ENCODE data around the gene TMEM178B. TPM values are rescaled to one million over a fixed set of nuclear protein-coding genes. Genes with fewer than 3 reads are reported as not detected.

TMEM178B gene
- total and polyA plus RNA-seq, 8 donors: 0.42 to 3.0 (median 2.1) TPM

DNA sequence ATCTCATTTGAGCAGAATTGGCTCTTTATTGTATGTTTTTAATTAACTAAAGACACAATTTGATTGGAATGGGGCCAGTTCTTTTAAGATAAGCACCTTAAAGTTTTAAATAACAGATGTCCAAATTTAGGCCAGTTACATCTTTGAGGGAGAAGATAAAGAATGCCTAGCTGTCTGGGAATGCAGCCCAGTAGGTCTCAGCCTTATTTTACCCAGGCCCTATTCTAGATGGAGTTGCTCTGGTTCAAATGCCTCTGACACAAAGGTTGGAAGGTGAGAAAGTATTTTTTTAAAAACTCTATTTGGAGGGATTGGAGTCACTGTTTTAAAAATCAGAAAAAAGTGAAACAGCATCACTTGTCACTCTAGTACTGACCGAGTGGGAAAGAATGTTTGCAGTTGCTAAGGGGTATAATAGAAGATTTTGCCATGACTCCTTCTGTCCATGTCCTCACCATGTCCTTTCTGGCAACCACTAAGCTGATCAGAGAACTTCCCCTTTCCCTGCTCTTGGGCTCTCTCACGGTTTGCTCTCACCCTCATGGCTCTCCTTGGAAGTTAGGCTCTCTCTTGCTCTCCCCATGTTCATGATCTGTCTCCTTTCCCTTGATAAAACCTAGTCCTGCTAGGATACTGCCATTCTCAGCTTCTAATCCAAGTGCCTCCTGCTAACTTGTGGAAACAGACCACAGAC, 239.1 kb downstream of the TMEM178B start:
- ATAC-seq (no peak), DNase-seq (no peak), FAIRE-seq (no peak)
- no peaks in the 10 kb centered on the region for H3K4me1 ChIP-seq
- H3K9me3 ChIP-seq: no peaks in the 10 kb centered on the region
- TF ChIP-seq, protein P1, sequence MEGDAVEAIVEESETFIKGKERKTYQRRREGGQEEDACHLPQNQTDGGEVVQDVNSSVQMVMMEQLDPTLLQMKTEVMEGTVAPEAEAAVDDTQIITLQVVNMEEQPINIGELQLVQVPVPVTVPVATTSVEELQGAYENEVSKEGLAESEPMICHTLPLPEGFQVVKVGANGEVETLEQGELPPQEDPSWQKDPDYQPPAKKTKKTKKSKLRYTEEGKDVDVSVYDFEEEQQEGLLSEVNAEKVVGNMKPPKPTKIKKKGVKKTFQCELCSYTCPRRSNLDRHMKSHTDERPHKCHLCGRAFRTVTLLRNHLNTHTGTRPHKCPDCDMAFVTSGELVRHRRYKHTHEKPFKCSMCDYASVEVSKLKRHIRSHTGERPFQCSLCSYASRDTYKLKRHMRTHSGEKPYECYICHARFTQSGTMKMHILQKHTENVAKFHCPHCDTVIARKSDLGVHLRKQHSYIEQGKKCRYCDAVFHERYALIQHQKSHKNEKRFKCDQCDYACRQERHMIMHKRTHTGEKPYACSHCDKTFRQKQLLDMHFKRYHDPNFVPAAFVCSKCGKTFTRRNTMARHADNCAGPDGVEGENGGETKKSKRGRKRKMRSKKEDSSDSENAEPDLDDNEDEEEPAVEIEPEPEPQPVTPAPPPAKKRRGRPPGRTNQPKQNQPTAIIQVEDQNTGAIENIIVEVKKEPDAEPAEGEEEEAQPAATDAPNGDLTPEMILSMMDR (IDR thresholded peaks at IDR 0.05): no peak
- H3K4me3 ChIP-seq: no peak overlapping the region
- intact Hi-C loops (cut with DNase I): no loop called here
- H3K27ac ChIP-seq: no peak overlapping the region
- H3K27me3 ChIP-seq: no peaks in the 10 kb centered on the region
- no peaks in the 10 kb centered on the region for H3K36me3 ChIP-seq
- WGBS, 2 donors: 53 to 58% methylated on average over 2 of the region's 2 CpGs

DNA sequence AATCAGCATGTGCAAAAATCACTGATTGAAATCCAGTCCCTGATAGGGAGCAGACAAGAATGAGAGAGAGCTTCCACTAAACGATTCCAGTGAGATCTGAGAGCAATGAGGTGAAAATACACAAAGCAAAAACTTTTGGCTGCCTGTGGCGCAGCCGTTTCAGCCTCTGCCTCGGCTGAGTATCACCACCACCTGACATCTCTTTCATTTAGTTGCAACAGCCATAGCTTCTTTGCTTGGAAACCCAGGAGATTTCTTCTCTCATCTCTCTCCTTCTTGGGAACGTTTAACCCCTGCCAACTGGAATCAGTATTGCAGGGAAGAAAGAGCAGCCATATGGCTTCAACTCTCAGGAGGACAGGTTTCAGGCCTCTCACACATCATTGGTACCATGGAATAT, 240.0 kb downstream of the TMEM178B start:
- intact Hi-C loops (cut with DNase I): no loop called here
- Histone ChIP-seq H3K36me3 (no peaks in the 10 kb centered on the region), H3K27me3 (no peaks in the 10 kb centered on the region), H3K4me3 (no peak overlapping the region), H3K27ac (no peak overlapping the region), H3K4me1 (no peaks in the 10 kb centered on the region), H3K9me3 (no peaks in the 10 kb centered on the region)
- TF ChIP-seq, protein P1 (IDR thresholded peaks at IDR 0.05): no peak
- FAIRE-seq (no peak), DNase-seq (no peak), ATAC-seq (no peak)
- 59 to 71% methylated on average over 5 of the region's 5 CpGs for WGBS, 2 donors

DNA sequence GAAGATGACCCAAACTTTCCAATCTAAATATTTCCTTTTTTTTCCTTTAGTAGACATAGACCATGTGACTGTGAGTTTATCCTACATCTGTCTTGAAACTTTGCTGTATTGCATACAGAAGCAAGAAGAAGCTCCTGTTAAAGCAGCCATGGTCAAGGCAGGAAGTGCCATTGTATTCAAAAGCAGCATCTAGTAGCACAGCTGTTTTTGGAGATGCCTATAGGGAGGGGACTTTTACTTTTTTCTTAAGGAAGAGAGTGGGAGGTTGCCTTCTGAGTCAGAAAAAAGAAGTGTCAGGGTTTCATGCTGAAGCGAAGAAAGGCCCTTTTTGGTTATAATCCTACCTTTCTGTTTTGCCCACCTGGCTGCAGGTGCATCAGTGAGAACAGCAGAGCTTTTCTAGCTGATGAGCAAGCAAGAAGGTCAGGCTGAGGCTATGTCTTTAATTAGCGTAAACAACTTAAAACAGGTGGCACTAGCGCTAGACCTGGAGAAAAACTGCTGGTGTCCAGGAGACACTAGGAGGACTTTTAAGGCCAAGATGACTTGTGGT, 243.2 kb downstream of the TMEM178B start:
- H3K27ac ChIP-seq: no peak overlapping the region
- no peaks in the 10 kb centered on the region for H3K4me1 ChIP-seq
- no peak overlapping the region for H3K4me3 ChIP-seq
- H3K9me3 ChIP-seq: no peaks in the 10 kb centered on the region
- no peaks in the 10 kb centered on the region for H3K36me3 ChIP-seq
- intact Hi-C loops (cut with DNase I): no loop called here
- FAIRE-seq (no peak), DNase-seq (no peak), ATAC-seq (no peak)
- WGBS, 2 donors: 78 to 84% methylated on average over 3 of the region's 3 CpGs
- H3K27me3 ChIP-seq: no peaks in the 10 kb centered on the region
- TF ChIP-seq, protein P1 (IDR thresholded peaks at IDR 0.05): no peak

DNA sequence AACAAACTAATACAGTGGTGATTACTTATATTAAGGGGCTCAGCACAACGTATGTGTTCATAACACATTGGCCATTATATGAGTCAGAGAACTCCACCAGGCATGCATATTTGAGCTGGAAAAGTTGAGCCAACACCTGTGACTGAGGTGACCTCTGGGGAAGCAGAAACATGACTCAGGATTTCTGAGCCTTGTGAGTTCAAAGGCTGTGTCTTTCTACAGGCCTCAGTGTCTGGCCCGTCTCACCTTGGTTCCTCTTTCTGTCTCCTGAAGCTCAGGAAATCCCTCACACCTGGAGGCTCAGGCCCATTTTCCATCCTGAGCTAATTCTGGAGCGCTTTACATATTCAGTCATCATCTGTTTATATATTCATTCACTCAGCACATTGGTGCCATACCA, 246.4 kb downstream of the TMEM178B start:
- H3K4me1 ChIP-seq: no peaks in the 10 kb centered on the region
- 85 to 89% methylated on average over 3 of the region's 3 CpGs for WGBS, 2 donors
- H3K36me3 ChIP-seq: no peaks in the 10 kb centered on the region
- no peak overlapping the region for H3K27ac ChIP-seq
- FAIRE-seq (no peak), DNase-seq (no peak), ATAC-seq (no peak)
- H3K9me3 ChIP-seq: no peaks in the 10 kb centered on the region
- no peak overlapping the region for H3K4me3 ChIP-seq
- no peaks in the 10 kb centered on the region for H3K27me3 ChIP-seq
- TF ChIP-seq, protein P1 (IDR thresholded peaks at IDR 0.05): no peak
- intact Hi-C loops (cut with DNase I): no loop called here

DNA sequence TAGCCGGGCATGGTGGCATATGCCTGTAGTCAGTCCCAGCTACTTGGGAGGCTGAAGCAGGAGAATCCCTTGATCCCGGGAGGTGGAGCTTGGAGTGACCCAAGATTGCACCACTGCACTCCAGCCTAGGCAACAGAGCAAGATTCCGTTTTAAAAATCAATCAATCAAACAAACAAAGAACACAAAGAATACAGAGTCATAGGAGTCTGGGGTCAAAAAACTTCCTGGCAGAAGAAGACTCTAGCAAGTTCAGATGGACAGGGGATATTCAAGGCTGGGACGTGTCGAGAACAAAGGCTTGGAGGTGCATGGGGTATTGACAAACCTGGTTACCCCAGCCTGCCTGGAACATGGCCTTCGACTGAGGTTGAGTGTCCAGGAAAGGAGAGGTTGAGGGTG, 248.5 kb downstream of the TMEM178B start:
- DNase-seq: no peak
- no peak for FAIRE-seq
- H3K36me3 ChIP-seq: no peaks in the 10 kb centered on the region
- intact Hi-C loops (cut with DNase I): no loop called here
- ATAC-seq: no peak
- H3K4me1 ChIP-seq: no peaks in the 10 kb centered on the region
- no peaks in the 10 kb centered on the region for H3K27me3 ChIP-seq
- no peak overlapping the region for H3K4me3 ChIP-seq
- no peak overlapping the region for H3K27ac ChIP-seq
- WGBS, 2 donors: 72 to 74% methylated on average over 5 to 6 of the region's 6 CpGs
- H3K9me3 ChIP-seq: no peaks in the 10 kb centered on the region
- TF ChIP-seq, protein P1 (IDR thresholded peaks at IDR 0.05): no peak
